GM18870 (cell line): ENCODE data around the gene TCTN1.

Experiments used
- ATAC-seq: cut with Tn5 transposase; IDR thresholded peaks from one replicate; pipeline ENCODE4 v1.9.1; 2021; ENCODE audit warnings: moderate library complexity; ENCODE audit not compliant: unreplicated experiment

The TCTN1 gene

DNA sequence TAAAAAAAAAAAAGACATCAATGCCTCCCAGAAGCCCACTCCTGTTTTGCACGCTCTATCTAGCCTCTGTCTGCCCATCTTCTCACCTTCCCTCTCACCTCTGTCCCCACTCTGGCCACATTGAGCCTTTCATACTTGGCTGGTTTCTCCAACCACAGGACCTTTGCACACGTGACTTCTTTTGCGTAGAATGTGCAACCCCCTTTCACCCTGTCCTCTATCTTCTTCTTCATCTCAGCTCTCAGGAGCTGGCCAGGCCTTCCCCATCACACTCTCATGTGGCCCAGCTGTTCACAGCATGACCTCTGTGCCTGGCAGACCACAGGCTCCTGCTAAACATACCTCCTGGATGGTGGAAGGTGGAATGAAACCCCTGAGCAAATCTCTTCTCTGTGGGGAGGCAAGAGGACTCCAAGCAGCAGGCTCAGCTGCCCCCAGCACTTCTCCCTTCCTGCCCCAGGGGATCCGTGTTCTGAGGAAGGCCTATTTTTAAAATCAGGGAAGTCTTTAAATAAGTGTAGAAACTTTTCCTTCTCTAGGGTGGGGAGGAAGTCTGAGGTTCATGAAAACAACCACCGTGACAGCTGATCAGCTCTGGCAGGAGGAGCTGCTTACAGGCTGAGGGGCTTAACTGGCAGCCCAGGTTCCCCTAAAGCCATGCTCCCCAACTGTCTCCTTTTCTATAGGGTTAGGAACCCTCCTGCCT is 63.4 kb downstream of the TCTN1 start:
- ATAC-seq, result peak; percentile 78

- no peak for ATAC-seq
Observed at GRCh38 chr12:110677982-110678381, 64.1 kb downstream of the TCTN1 start.

DNA sequence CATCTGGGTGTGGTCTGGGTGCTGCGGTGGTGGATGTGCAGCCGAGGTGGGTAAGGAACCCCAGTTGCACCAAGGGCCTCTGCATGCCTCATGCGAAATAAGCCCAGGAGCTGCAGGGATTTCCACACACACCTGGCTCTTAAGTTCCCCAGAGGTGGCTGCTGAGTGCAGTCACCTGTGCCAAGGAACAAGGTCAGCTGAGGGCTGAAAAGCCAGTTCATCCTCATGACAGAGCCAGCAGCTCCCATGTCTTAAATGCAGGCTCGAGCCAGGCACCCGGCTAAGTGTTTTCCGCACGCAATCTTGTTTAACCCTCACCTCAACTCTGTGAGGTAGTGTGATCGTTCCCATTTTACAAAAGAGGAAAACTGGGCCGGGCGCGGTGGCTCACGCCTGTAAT is 65.3 kb downstream of the TCTN1 start:
- no peak for ATAC-seq

- ATAC-seq, result no peak
Observed at GRCh38 chr12:110680032-110680431, 66.1 kb downstream of the TCTN1 start.

GRCh38 chr12:110683888-110684287 is 70.0 kb downstream of the TCTN1 start:
- ATAC-seq, result no peak

- no peak for ATAC-seq
Observed at GRCh38 chr12:110684312-110684836, 70.4 kb downstream of the TCTN1 start.

- ATAC-seq, result no peak
Observed at GRCh38 chr12:110686294-110686903, 72.5 kb downstream of the TCTN1 start.

DNA sequence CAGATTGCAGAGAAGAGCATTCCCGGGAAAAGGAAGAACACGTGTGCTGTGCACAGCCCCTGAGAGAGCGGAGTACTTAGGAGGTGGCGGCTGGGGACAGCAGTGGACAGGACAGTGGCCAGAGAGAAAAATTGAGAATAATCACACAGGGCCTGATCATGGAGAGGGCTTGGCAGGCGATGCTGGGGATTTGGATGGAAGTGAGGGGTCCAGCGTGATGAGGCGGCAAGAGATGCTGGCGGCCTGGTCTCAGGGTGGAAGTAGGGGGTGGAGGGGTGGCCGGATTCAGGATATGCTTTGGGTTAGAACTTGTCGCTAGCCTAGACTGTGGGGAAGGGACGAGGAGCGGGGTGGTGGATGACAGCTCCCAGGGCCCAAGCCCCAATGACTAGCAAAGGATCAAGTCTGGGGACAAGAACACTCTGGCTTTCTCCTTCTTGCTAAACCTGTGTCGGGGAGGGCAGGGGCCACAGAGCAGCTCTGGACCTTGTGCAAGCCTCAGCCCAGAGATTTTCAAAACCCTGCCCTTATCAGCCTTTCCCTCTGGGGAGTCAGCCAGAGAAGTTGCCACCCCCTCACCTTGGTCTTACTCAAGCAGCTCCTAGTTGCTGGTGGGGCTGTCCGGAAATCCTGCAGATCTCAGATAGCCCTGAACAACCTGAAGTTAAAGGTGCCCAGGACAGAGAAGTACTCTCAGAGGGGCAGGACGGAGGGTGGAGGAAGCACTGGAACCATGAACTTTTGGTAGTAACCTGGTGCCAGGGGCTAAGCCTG is 73.7 kb downstream of the TCTN1 start:
- no peak for ATAC-seq

DNA sequence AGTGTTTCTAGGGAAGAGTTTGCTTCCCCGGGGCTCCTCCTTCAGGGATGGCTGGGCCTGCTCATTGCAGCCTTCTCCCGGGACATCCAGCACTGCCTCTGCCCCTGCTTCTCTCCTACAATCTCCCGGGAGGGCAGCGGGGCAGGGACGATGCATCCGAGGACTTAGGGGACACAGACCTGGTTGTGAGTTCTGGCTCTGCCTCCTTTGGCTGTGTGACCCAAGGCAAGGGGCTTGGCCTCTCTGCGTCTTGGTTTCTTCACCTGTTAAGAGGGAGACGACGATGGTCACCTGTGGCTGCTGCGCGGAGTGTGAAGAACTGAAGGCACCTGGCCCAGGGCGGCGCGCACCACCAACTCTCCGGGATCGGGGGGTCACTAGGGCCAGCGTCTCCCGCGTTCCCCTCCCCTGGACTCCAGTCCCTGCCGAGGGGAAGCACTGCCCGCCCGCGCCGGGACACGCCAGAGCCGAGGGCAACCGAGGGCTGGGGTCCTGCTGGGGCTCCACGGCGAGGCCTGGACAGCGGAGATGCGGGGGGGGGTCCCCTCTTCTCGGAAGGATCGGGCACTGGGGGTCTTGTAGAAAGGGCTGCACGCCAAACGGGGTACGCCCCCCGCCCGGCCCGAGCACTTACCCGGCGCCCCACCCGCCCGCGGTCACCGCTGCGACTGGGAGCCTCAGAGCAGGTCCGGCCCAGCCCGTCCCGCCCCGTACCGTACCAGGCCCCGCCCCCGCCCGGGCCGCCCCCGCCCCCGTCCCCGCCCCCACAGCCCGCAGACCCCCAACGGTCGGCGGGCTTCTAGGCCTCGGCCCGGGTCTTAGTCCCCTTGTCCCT is 74.7 kb downstream of the TCTN1 start, which contains the start of gene HVCN1:
Gene HVCN1 (minus strand): TSS at position 670 of the 835 bp plus-strand sequence. CDS start 5,870 bp downstream, outside the sequence.
- ATAC-seq, result no peak

DNA sequence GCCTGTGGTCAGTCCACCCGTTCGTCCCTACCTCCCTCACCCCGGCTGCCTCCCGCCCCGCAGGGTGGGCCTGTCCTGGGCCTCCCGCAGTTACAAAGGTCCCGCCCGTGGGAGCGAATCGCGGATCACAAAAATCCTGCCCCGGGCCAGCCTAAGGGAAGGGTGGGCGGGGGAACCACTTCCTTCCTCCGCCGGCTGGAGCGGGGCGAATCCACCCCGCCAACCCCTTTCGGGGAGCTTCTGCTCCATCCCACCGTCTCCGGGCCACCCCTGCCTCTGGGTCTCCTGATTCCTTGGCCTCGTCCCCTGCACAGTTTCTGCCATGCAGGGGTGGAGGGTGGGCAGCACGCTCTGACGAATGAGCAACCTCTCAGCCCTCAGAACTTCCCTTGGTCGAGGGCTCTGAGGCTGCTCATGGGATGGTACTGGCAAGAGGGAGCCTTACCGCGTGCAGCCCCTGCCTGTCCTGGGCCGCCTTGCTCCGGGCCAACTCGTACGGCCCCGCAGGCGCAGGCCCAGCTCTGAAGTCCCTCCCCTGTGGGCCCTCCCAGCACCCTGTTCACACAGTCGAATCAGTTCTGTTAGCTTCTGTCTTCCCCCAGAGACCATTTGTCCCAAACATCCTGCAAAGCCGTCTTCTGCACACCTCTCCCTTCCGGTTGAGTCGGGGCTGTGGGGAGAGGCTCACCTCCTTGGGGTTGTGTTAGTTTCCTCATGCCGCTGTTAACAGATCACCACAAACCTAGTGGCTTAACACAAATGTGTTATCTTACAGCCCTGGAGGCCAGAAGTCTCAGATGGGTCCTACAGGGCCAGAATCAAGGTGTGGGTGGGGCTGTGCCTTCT is 75.6 kb downstream of the TCTN1 start:
- no peak for ATAC-seq

GRCh38 chr12:110690127-110690430 is 76.2 kb downstream of the TCTN1 start:
- no peak for ATAC-seq

DNA sequence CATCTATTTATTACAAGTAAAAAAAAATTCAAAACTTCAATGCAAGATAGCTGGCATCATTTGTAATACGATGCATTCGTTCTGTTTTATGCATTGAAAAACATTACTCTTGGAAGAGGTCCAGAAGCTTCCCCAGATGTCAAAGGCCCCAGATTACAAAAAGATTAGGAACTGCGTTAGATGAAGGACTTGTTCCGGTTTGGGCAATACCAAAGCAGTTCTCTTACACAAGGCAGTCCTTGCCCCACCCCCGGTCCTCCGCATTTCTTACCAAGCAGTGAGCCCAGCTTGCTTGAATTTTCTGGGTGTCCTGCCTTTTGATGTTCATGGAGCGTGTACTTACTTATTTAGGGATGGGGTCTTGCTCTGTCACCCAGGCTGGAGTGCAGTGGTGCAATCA is 79.8 kb downstream of the TCTN1 start:
- ATAC-seq, result no peak

GRCh38 chr12:110694330-110694901 is 80.5 kb downstream of the TCTN1 start:
- ATAC-seq, result no peak

- no peak for ATAC-seq
Observed at GRCh38 chr12:110696283-110696682, 82.4 kb downstream of the TCTN1 start.

DNA sequence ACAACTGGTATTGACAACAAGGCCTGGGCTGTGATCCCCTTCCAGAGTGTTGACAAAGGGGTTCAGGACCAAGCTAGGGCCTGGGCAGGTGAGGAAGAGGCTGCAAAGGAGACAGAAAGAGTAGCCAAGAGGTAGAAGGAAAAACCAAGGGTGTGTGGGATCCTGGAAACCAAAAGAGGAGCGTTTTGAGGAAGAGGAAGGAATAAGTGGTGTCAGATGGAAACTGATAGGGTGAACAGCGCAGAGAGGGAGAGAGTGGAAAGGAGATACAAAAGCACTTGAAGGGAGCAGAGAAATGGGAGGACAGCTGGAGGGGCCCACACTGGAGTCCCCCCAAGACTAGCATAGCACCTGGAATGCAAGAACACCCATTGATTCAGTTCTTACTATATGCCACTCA is 83.3 kb downstream of the TCTN1 start:
- ATAC-seq, result no peak

DNA sequence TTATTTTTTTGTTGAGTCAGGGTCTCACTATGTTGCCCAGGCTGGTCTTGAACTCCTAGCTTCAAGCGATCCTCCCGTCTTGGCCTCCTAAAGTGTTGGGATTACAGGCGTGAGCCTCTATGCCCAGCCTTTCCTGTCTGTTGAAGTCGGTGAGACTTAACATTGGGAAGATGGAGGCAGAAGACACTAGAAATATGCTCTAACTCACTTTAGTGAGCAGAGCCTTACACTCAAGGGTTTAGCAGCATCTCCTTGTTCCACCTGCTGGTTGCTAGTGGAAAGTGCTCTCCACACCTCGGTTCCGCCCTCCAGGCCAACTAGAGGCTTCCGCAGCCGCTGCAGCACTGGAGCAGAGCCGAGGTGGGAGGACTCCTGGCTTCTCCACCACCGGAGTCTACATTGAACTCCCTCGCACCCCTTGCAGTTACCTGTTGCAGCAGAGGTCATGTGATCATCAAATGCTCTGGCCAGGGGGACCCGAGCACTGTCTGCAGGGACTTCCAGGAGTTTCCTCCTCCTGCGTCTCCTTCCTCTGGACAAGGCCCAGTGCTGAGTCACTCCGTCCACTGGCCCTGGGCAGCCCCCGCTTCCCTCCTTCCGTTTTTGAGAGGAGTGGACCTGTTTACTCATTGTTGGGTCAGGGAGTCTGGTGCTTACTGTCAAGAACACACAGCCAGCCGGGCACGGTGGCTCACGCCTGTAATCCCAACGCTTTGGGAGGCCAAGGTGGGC is 84.4 kb downstream of the TCTN1 start:
- no peak for ATAC-seq
